ENCODE data around the gene WEE2.

WEE2 gene

GRCh38 chr7:141700296-141700847, 7.8 kb upstream of the WEE2 start:
- Histone ChIP-seq H3K4me2 (ENCODE audit: low read length) (peak overlapping the region; percentile 75), H3K4me3 (ENCODE audit: low read length) (peak overlapping the region; percentile 66), H3K36me3 (ENCODE audit: control insufficient read depth, low read length) (no peaks in the 10 kb centered on the region), H3K27ac (ENCODE audit: low read depth, low read length) (no peak overlapping the region), H3K9me3 (ENCODE audit: control insufficient read depth, insufficient read depth, low read length) (no peaks in the 10 kb centered on the region), H4K20me1 (ENCODE audit: control insufficient read depth, insufficient read depth, low read depth, low read length) (no peaks in the 10 kb centered on the region), H3F3A (ENCODE audit: control insufficient read depth, insufficient read depth) (peaks cover 4% of the 10 kb centered on the region; the same call in 1 of the 2 replicates), H3K9me2 (replicated peaks; ENCODE audit: control insufficient read depth, low read length) (no peaks in the 10 kb centered on the region), H3K4me1 (ENCODE audit: control insufficient read depth, low read length) (peaks cover 43% of the 10 kb centered on the region), H3K79me2 (ENCODE audit: control insufficient read depth, low read length) (no peaks in the 10 kb centered on the region), H3K27me3 (ENCODE audit: control insufficient read depth, low read length) (peaks cover 55% of the 10 kb centered on the region)
- TF ChIP-seq CTCF (IDR thresholded peaks at IDR 0.05; ENCODE audit: low read depth, low read length, poor library complexity, severe bottlenecking) (no peak), EZH2phosphoT487 (IDR thresholded peaks at IDR 0.05; ENCODE audit: borderline replicate concordance, low read length) (no peak)

- Histone ChIP-seq H3F3A (ENCODE audit: control insufficient read depth, insufficient read depth) (peaks cover 4% of the 10 kb centered on the region; the same call in 1 of the 2 replicates), H3K9me2 (replicated peaks; ENCODE audit: control insufficient read depth, low read length) (no peaks in the 10 kb centered on the region), H3K27me3 (ENCODE audit: control insufficient read depth, low read length) (peaks cover 53% of the 10 kb centered on the region), H3K36me3 (ENCODE audit: control insufficient read depth, low read length) (no peaks in the 10 kb centered on the region), H3K27ac (ENCODE audit: low read depth, low read length) (no peak overlapping the region), H3K4me3 (ENCODE audit: low read length) (peak overlapping the region; percentile 66), H3K4me1 (ENCODE audit: control insufficient read depth, low read length) (peaks cover 42% of the 10 kb centered on the region), H3K79me2 (ENCODE audit: control insufficient read depth, low read length) (no peaks in the 10 kb centered on the region), H4K20me1 (ENCODE audit: control insufficient read depth, insufficient read depth, low read depth, low read length) (no peaks in the 10 kb centered on the region), H3K4me2 (ENCODE audit: low read length) (peak overlapping the region; percentile 75), H3K9me3 (ENCODE audit: control insufficient read depth, insufficient read depth, low read length) (no peaks in the 10 kb centered on the region)
- no peak for TF ChIP-seq CTCF (IDR thresholded peaks at IDR 0.05; ENCODE audit: low read depth, low read length, poor library complexity, severe bottlenecking)
These were observed 7.2 kb upstream of the WEE2 start for GRCh38 chr7:141700848-141701371.

GRCh38 chr7:141701489-141702046, 6.6 kb upstream of the WEE2 start:
- Histone ChIP-seq H3F3A (ENCODE audit: control insufficient read depth, insufficient read depth) (peaks cover 4% of the 10 kb centered on the region; the same call in 1 of the 2 replicates), H3K4me2 (ENCODE audit: low read length) (peak overlapping the region; percentile 72), H3K9me2 (replicated peaks; ENCODE audit: control insufficient read depth, low read length) (no peaks in the 10 kb centered on the region), H3K36me3 (ENCODE audit: control insufficient read depth, low read length) (no peaks in the 10 kb centered on the region), H4K20me1 (ENCODE audit: control insufficient read depth, insufficient read depth, low read depth, low read length) (no peaks in the 10 kb centered on the region), H3K27me3 (ENCODE audit: control insufficient read depth, low read length) (peaks cover 54% of the 10 kb centered on the region), H3K9me3 (ENCODE audit: control insufficient read depth, insufficient read depth, low read length) (no peaks in the 10 kb centered on the region), H3K27ac (ENCODE audit: low read depth, low read length) (no peak overlapping the region), H3K4me1 (ENCODE audit: control insufficient read depth, low read length) (peaks cover 36% of the 10 kb centered on the region), H3K4me3 (ENCODE audit: low read length) (peak overlapping the region; percentile 75), H3K79me2 (ENCODE audit: control insufficient read depth, low read length) (no peaks in the 10 kb centered on the region)
- no peak for TF ChIP-seq EZH2phosphoT487 (IDR thresholded peaks at IDR 0.05; ENCODE audit: borderline replicate concordance, low read length)
- TF ChIP-seq CTCF (IDR thresholded peaks at IDR 0.05; ENCODE audit: low read depth, low read length, poor library complexity, severe bottlenecking): no peak
